Measurements from ENCODE around the gene PDE4D.

DNA sequence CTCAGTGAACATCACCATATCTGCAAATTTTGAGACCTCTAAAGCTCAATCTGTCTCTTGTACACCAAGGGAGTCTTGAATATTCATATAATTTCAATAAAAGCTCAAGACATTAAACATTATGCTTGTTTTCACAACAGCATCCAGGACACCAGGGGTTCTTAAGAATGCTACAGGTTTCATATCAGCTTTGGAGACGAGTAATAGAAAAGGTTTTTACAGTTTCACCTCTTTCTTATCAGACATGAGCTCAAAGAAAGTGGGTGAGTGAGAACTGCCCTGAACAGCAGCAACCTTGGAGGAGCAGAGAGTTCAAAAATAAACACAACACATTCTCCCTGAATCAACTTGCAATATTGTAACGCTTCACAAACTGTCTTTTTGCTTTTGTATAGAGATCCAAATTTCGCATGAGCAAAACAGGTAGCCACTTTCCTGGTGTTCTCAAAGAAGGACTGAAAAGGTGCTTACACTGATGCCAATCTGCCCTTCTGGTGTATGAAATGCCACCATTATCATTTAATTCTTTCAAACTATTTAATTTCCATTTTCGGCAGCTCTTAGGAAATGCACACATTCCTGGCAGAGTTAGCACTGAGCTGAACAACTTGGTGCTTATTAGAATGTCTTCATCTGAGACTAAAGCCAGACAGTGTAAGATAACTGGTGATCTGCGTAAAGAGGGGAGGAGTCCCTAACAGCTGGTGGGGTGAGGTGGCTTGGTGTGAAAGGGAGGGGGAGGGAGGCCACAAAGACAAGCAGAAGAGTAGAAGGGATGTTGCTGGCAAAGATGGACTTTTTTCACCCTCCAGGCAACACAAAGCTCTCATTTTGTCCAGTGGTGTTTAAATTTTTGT lies 535.3 kb downstream of the PDE4D start:
- TF ChIP-seq, protein P1, sequence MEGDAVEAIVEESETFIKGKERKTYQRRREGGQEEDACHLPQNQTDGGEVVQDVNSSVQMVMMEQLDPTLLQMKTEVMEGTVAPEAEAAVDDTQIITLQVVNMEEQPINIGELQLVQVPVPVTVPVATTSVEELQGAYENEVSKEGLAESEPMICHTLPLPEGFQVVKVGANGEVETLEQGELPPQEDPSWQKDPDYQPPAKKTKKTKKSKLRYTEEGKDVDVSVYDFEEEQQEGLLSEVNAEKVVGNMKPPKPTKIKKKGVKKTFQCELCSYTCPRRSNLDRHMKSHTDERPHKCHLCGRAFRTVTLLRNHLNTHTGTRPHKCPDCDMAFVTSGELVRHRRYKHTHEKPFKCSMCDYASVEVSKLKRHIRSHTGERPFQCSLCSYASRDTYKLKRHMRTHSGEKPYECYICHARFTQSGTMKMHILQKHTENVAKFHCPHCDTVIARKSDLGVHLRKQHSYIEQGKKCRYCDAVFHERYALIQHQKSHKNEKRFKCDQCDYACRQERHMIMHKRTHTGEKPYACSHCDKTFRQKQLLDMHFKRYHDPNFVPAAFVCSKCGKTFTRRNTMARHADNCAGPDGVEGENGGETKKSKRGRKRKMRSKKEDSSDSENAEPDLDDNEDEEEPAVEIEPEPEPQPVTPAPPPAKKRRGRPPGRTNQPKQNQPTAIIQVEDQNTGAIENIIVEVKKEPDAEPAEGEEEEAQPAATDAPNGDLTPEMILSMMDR (IDR thresholded peaks at IDR 0.05): no peak
- no peak for TF ChIP-seq EZH2 (IDR thresholded peaks at IDR 0.05; ENCODE audit: borderline replicate concordance, insufficient read depth, low read depth, low read length, poor library complexity, severe bottlenecking)
